Glomerular visceral epithelial cell (primary cell): ENCODE data around the gene GPR108.
"Not testable (repeated sequence)": the region's sequence is repeated elsewhere in the genome, so short reads cannot be mapped to it uniquely, and the experiment has no call there.

Source experiments
- DNase-seq: peaks from one replicate; pipeline ENCODE4 v3.0.0-alpha.2; 2016; ENCODE audit errors: extremely low spot score

Gene GPR108

GRCh38 chr19:6761053-6761676 lies 23.8 kb upstream of the GPR108 start:
- no peak for DNase-seq

DNA sequence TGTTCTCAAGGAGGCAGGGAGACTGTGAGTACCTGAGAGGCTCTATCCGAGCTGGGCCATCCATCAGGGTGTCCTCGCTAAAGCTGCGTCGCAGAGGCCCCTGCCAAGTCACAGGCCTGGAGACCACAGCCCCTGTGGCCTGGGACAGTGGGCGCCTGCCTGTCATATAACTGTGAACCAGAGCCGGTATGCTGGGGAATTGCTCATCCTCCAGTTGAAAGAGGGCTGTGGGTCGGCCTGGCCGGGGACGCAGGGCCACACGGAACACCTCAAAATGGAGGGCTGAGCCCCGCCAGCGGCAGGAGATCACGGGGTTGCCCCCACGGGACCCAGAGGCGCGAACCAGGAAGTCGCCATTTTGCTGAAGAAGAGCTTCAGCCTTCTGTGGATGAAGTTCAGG lies 23.2 kb upstream of the GPR108 start:
- DNase-seq = no peak

DNA sequence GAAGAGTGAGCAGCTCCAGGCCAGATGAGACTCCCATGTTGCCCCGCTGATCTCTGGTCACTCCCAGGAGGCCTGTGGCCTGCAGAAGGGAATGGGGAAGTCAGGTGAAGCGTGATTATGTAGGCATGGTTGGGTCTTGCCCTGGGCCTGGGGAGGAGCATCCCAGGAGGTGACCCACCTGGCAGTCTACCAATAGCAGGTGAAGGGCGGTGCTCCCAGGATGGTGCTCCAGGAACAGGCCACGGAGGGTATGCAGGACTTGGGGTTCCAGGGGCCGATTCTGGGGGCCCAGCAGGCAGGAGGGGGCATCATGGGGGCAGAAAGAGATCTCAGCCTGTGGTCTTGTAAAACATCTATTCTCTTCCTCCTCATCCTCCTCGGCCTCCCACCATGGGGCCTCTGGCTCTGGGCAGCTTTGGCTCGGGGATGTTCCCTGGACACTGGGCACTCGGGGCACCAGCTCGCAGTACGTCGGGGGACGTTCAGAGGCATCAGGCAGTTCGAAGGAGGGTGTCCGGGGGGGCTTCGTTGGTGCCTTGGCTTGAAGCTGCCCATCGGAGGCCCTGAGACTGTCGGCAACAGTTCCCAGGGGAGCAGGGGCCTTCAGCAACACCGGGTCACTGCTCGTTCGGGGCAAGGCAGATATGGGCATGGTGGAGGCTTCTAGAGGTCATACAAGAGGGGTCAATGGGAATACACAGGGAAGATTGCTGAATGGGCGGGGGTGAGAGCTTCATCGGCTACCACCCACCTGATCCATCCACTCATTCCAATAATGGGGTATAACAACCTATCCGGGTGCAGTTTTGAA lies 17.5 kb upstream of the GPR108 start:
- no peak for DNase-seq

- DNase-seq = no peak
Observed at GRCh38 chr19:6754136-6754535, 16.8 kb upstream of the GPR108 start.

DNA sequence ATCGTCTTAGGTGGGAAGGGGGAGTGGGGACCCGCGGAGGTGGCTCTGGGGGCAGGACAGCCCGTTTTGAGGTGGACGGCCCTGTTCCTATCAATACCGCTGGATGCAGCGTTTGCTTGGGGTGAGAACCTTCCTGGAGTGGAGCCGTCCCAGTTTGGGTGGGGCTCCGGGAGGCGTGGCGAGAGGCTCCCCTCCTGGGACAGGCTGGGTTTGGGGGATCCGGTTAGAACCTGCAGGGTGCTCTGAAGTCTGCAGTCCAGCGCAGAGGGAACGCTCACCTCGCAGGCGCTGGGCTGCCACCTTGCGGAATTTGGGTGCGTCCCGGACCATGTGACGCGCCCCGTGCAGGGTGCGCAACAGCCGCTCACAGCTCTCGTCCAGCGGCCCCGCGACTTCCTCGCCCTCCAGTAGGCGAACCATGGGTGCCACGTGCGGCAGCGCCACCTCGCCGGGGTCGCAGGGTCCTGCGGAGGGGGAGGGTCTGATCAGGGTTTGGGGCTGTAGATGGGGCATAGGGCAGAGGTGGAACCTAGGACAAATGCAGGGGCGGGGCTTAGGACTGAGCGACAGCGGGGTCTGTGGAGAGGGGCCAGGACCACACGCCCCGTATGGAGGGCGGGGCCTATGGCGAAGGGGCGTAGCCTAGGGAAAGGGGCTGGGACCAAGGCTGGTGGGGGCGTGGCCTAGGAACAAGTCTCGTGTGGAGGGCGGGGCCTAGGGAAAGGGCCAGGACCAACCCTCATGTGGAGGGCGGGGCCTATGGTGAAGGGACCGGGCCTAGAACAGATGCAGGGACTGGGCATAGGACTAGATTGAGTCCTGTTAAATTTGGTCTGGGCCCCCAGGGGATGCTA lies 16.0 kb upstream of the GPR108 start:
- DNase-seq = peak; percentile 31

DNA sequence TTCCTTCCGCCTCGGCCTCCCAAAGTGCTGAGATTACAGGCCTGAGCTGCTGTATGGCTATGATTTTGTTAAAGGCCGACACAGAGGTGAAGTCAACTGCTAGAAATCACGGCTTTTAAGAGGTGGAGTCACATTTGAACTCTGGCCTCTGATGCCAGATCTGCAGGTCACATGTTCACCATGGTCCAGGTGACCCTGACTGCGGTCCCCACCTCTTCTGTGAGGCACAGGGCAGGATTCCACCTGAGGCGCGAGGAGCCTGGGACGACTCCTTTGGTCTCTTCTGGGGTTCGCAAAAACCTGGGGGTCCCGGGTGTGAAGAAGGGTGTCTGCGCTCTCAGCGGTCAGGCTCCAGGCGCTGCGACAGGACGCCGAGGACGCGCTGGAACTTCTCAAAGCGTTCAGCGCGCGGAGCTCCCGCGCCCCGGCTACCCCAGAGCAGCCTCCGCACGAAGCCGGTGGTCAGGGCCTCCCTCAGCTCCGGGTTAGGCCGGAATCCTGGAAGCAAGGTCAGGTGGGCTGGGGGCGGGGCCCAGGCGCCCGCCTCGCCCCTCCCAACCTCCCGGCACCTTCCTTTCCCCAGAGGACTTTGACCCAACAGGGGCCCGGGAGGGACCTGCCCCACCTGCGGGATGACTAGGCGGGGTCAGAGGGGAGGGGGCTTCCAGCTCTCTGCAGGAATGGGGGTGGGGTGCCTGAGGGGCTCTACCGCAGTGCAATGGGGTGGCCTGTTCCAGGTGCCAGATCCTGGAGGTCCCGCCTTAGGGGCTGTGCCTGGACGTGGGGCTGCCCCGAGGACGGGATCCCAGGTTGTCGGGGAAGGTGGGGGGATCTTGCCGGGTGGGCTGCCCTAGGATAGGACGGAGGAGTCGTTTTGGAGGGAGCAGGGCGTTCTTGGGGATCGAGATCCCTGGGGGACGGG lies 15.1 kb upstream of the GPR108 start:
- DNase-seq = no peak

- no peak for DNase-seq
Observed at GRCh38 chr19:6751189-6751588, 13.8 kb upstream of the GPR108 start.

DNA sequence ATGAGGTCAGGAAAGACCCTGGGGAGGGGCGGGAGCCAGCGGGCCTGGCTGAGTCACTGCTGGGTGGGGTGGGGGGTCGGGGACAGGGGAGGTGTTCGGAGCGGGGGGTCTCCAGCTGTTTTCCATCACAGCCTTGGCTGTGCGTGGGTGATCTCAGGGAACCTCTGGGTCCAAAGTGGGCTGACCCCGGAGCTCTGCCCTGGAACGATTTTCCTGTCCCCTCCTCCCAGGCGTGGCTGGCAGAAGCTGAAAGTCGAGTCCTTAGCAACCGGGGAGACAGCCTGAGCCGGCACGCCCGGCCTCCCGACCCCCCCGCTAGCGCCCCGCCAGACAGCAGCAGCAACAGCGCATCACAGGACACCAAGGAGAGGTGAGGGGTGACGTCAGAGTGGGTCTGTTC lies 12.7 kb upstream of the GPR108 start:
- no peak for DNase-seq

GRCh38 chr19:6748543-6748942 lies 11.2 kb upstream of the GPR108 start:
- DNase-seq = not testable (repeated sequence)

DNA sequence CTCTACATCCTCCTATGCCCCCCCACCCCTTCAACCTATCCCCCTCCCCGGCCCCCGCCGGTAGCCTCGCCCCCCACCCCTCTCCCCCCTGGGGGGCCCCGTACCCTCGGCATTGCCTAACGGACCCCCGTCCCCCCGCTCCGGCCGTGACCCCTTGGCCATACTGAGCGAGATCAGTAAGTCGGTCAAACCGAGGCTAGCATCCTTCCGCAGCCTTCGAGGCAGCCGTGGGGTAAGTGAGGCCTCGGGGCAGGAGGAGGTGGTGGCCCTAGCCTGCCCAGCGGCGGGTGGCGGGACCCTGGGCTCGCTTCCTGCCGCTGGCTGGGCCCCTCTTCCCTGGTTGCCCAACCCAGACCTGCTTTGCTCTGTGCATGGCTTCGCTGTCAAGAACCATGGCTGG lies 8.6 kb upstream of the GPR108 start:
- DNase-seq = no peak

DNA sequence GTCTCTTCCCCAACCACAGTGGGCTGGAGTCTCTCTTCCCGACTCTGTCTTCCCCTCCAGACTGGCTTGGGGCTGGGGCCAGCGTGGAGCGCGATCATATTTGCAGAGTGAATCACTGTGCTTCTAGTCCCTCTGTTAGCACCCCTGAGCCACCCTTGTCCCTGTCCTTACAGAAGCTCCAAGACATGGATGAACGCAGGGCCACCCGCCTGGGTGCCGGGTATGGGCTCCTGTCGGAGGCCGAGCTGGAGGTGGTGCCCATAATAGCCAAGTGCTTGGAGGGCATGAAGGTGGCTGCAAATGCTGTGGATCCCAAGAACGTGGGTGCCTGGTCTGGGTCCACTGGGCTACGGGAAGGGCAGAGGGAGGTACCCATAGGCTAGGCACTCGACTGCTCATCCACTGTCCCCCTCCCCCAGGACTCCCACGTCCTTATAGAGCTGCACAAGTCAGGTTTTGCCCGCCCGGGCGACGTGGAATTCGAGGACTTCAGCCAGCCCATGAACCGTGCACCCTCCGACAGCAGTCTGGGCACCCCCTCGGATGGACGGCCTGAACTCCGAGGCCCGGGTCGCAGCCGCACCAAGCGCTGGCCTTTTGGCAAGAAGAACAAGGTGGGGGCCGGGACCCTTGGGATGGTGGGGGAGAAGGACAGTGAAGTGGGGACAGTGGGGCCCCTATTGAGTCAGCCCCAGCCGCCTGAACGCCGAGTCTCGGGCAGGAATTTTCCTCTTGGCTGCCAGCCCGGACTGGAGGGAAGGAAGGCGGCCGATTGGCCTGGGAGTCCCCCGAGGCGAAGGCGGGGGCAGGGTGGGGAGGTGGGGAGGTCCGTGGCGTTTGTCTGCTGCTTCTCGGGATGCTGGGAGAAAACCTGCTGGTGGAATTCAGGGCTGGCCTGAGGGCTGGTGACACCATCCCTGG lies 7.3 kb upstream of the GPR108 start:
- DNase-seq = peak; percentile 90

DNA sequence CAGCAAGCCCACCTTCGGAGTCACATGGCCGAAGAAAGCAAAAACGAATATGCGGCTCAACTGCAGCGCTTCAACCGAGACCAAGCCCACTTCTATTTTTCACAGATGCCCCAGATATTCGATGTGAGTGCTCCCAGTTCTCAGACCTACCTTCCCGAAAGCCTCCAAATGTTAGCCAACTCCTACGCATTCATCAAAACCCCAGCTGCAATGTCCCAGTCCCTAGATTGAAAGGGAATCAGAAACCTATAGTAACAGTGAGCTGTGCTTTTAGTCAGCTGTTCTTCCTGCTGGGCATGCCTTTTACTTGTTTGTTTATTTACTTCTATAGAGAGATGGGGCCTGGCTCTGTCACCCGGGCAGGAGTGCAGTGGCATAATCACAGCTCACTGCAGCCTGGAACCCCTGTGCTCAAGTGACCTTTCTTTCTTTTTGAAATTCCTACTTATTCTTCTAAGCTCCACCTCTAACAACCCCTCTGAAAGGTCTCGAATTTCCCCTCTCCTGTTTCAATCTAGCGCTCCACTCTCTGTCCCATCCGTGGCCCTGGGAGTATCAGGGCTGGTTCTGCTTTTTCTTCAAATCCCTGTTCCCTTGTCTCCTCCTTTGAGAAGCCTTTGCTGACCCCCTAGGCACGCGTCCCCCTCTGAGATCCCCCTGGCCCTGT lies 6.5 kb upstream of the GPR108 start:
- DNase-seq = no peak

DNA sequence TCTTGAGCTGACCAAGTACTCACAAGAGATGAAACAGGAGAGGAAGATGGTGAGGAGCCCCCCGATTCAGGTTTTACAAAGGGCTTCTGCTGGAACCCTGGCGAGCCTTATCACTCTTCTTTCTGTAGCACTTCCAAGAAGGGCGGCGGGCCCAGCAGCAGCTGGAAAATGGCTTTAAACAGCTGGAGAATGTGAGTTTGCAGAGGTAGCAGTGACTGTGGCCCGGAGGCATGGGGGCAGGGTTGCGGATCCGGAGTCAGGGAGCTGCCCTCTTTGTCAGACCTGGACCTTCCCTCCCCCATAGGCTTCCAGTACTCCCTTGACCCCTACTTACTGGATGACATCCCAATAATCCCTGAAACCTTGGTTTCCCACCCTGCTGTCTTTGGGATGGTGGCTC lies 5.7 kb upstream of the GPR108 start:
- DNase-seq = no peak

- peak; percentile 73 for DNase-seq
Observed at GRCh38 chr19:6740589-6741343, 3.4 kb upstream of the GPR108 start.

- peak; percentile 46 for DNase-seq
Observed at GRCh38 chr19:6739883-6740588, 2.7 kb upstream of the GPR108 start.

GRCh38 chr19:6739390-6739882 lies 2.1 kb upstream of the GPR108 start, which contains the start of gene TRIP10:
Gene TRIP10, plus strand, starts transcription at chr19:6739680. Its CDS starts 82 bp downstream, at chr19:6739762.
- peak; percentile 88 for DNase-seq

GRCh38 chr19:6738787-6739389 lies 1.5 kb upstream of the GPR108 start:
- no peak for DNase-seq
